ENCODE measurements around the gene SNRNP40. TPM values are rescaled to one million over a fixed set of nuclear protein-coding genes. Genes with fewer than 3 reads are reported as not detected.

The SNRNP40 gene
- total RNA-seq, 1 donor from 2014 or later = 55.7 TPM

GRCh38 chr1:31238986-31239613 lies 57.5 kb downstream of the SNRNP40 start:
- DNase-seq (ENCODE audit: low spot score) = peak; percentile 22
- Mint-ChIP-seq H3K27ac (ENCODE audit: unreplicated experiment) (no peak overlapping the region), H3K4me1 (ENCODE audit: unreplicated experiment) (peaks cover 16% of the 10 kb centered on the region), H3K36me3 (ENCODE audit: low read depth, unreplicated experiment) (peaks cover 7% of the 10 kb centered on the region), H3K9me3 (ENCODE audit: unreplicated experiment) (no peaks in the 10 kb centered on the region), H3K4me3 (ENCODE audit: unreplicated experiment) (peak overlapping the region; percentile 91), H3K27me3 (ENCODE audit: unreplicated experiment) (peaks cover 18% of the 10 kb centered on the region)
- no peak for TF ChIP-seq CTCF (IDR thresholded peaks at IDR 0.05; ENCODE audit: unreplicated experiment)

- H3K9me3 Mint-ChIP-seq (ENCODE audit: unreplicated experiment) = no peaks in the 10 kb centered on the region
- H3K27me3 Mint-ChIP-seq (ENCODE audit: unreplicated experiment) = peaks cover 18% of the 10 kb centered on the region
- H3K4me3 Mint-ChIP-seq (ENCODE audit: unreplicated experiment) = peak overlapping the region; percentile 91
- no peak overlapping the region for H3K27ac Mint-ChIP-seq (ENCODE audit: unreplicated experiment)
- peaks cover 16% of the 10 kb centered on the region for H3K4me1 Mint-ChIP-seq (ENCODE audit: unreplicated experiment)
- DNase-seq (ENCODE audit: low spot score) = no peak
- peaks cover 7% of the 10 kb centered on the region for H3K36me3 Mint-ChIP-seq (ENCODE audit: low read depth, unreplicated experiment)
- TF ChIP-seq CTCF (IDR thresholded peaks at IDR 0.05; ENCODE audit: unreplicated experiment) = no peak
These were observed 58.0 kb downstream of the SNRNP40 start for GRCh38 chr1:31238612-31238985.

- DNase-seq (ENCODE audit: low spot score) = no peak
- H3K27me3 Mint-ChIP-seq (ENCODE audit: unreplicated experiment) = peaks cover 7% of the 10 kb centered on the region
- no peak overlapping the region for H3K4me3 Mint-ChIP-seq (ENCODE audit: unreplicated experiment)
- peaks cover 6% of the 10 kb centered on the region for H3K4me1 Mint-ChIP-seq (ENCODE audit: unreplicated experiment)
- TF ChIP-seq CTCF (IDR thresholded peaks at IDR 0.05; ENCODE audit: unreplicated experiment) = no peak
- no peak overlapping the region for H3K27ac Mint-ChIP-seq (ENCODE audit: unreplicated experiment)
- H3K9me3 Mint-ChIP-seq (ENCODE audit: unreplicated experiment) = no peaks in the 10 kb centered on the region
- H3K36me3 Mint-ChIP-seq (ENCODE audit: low read depth, unreplicated experiment) = peaks cover 4% of the 10 kb centered on the region
These were observed 61.7 kb downstream of the SNRNP40 start for GRCh38 chr1:31234870-31235269.

- H3K9me3 Mint-ChIP-seq (ENCODE audit: unreplicated experiment) = no peaks in the 10 kb centered on the region
- DNase-seq (ENCODE audit: low spot score) = no peak
- no peak for TF ChIP-seq CTCF (IDR thresholded peaks at IDR 0.05; ENCODE audit: unreplicated experiment)
- peaks cover 7% of the 10 kb centered on the region for H3K27me3 Mint-ChIP-seq (ENCODE audit: unreplicated experiment)
- H3K4me3 Mint-ChIP-seq (ENCODE audit: unreplicated experiment) = no peak overlapping the region
- no peak overlapping the region for H3K27ac Mint-ChIP-seq (ENCODE audit: unreplicated experiment)
- peaks cover 4% of the 10 kb centered on the region for H3K36me3 Mint-ChIP-seq (ENCODE audit: low read depth, unreplicated experiment)
- peaks cover 6% of the 10 kb centered on the region for H3K4me1 Mint-ChIP-seq (ENCODE audit: unreplicated experiment)
These were observed 62.4 kb downstream of the SNRNP40 start for GRCh38 chr1:31234123-31234708.

- H3K9me3 Mint-ChIP-seq (ENCODE audit: unreplicated experiment) = no peaks in the 10 kb centered on the region
- H3K27me3 Mint-ChIP-seq (ENCODE audit: unreplicated experiment) = no peaks in the 10 kb centered on the region
- H3K27ac Mint-ChIP-seq (ENCODE audit: unreplicated experiment) = no peak overlapping the region
- H3K4me1 Mint-ChIP-seq (ENCODE audit: unreplicated experiment) = no peaks in the 10 kb centered on the region
- no peak for DNase-seq (ENCODE audit: low spot score)
- no peak overlapping the region for H3K4me3 Mint-ChIP-seq (ENCODE audit: unreplicated experiment)
- no peaks in the 10 kb centered on the region for H3K36me3 Mint-ChIP-seq (ENCODE audit: low read depth, unreplicated experiment)
- no peak for TF ChIP-seq CTCF (IDR thresholded peaks at IDR 0.05; ENCODE audit: unreplicated experiment)
These were observed 63.9 kb downstream of the SNRNP40 start for GRCh38 chr1:31232689-31233088.
